Measurements from ENCODE around the gene HMGN5. TPM values are rescaled to one million over a fixed set of nuclear protein-coding genes. Genes with fewer than 3 reads are reported as not detected.

HMGN5 gene
- total RNA-seq, 4 donors from 2014 or later: 7.2 to 29.4 (median 8.1) TPM

Other genes starting within 250 kb of the HMGN5 start
- 100 to 1,000 TPM in 2 of 4 donors, 10 to 100 TPM in 2; 95.9 to 151 (median 113) TPM for gene SH3BGRL, start 189 bp upstream of the HMGN5 start, total RNA-seq

Measured in tibial nerve (tissue), 4 donors.